Measurements from ENCODE around the gene C3orf52.

Gene C3orf52

GRCh38 chr3:112134335-112135124, 48.3 kb downstream of the C3orf52 start:
- DNase-seq (ENCODE audit: low read depth in 2 of 2, low spot score in 1 of 2), result no peak

- DNase-seq (ENCODE audit: low read depth in 2 of 2, low spot score in 1 of 2), result no peak
Observed at GRCh38 chr3:112136046-112136445, 49.9 kb downstream of the C3orf52 start.

GRCh38 chr3:112136959-112137693, 50.9 kb downstream of the C3orf52 start:
- no peak for DNase-seq (ENCODE audit: low read depth in 2 of 2, low spot score in 1 of 2)

GRCh38 chr3:112137781-112138180, 51.6 kb downstream of the C3orf52 start:
- DNase-seq (ENCODE audit: low read depth in 2 of 2, low spot score in 1 of 2), result no peak

GRCh38 chr3:112138219-112138969, 52.2 kb downstream of the C3orf52 start:
- DNase-seq (ENCODE audit: low read depth in 2 of 2, low spot score in 1 of 2), result no peak

GRCh38 chr3:112140584-112140983, 54.4 kb downstream of the C3orf52 start:
- DNase-seq (ENCODE audit: low read depth in 2 of 2, low spot score in 1 of 2), result no peak

- DNase-seq (ENCODE audit: low read depth in 2 of 2, low spot score in 1 of 2), result no peak
Observed at GRCh38 chr3:112141293-112141692, 55.1 kb downstream of the C3orf52 start.

- DNase-seq (ENCODE audit: low read depth in 2 of 2, low spot score in 1 of 2), result no peak
Observed at GRCh38 chr3:112143251-112143650, 57.1 kb downstream of the C3orf52 start.

GRCh38 chr3:112143689-112144088, 57.5 kb downstream of the C3orf52 start:
- no peak for DNase-seq (ENCODE audit: low read depth in 2 of 2, low spot score in 1 of 2)

- DNase-seq (ENCODE audit: low read depth in 2 of 2, low spot score in 1 of 2), result no peak
Observed at GRCh38 chr3:112149136-112149535, 62.9 kb downstream of the C3orf52 start.

GRCh38 chr3:112167758-112168157, 81.6 kb downstream of the C3orf52 start:
- DNase-seq (ENCODE audit: low read depth in 2 of 2, low spot score in 1 of 2), result no peak

All from stimulated activated CD8-positive, alpha-beta memory T cell treated with anti-CD3 and anti-CD28 coated beads, Interleukin-4, amount 100 ng/mL, for 4 hours (primary cell).